Smooth muscle cell (in vitro differentiated cells): Measurements from ENCODE around the gene CCDC63. TPM values are rescaled to one million over a fixed set of nuclear protein-coding genes. Genes with fewer than 3 reads are reported as not detected.

Experiments
- DNase-seq: peaks from one replicate; lab custom pipeline; 2025; ENCODE audit not compliant: unreplicated experiment; lab: John Stamatoyannopoulos, UW
- H2AFZ ChIP-seq: fragments of 200-600 bp; sonication (generic); 2 replicates; pipeline ENCODE4 v1.6.0; 2016; ENCODE audit warnings: antibody characterized with exemption, low read depth, mild to moderate bottlenecking
- H3F3A ChIP-seq: fragments of 200-600 bp; sonication (generic); 2 replicates; pipeline ENCODE4 v1.6.0; 2017; ENCODE audit warnings: antibody characterized with exemption, low read depth
- H3K27ac ChIP-seq: fragments of 200-600 bp; sonication (generic); 2 replicates; pipeline ENCODE4 v1.5.1; 2016; ENCODE audit warnings: low read depth, mild to moderate bottlenecking
- H3K27me3 ChIP-seq: fragments of 200-600 bp; sonication (generic); 2 replicates; pipeline ENCODE4 v1.6.1; 2016; ENCODE audit warnings: low read depth, mild to moderate bottlenecking
- H3K36me3 ChIP-seq: fragments of 200-600 bp; sonication (generic); 2 replicates; pipeline ENCODE4 v1.5.1; 2016; ENCODE audit warnings: low read depth
- H3K4me1 ChIP-seq: fragments of 200-600 bp; sonication (generic); 2 replicates; pipeline ENCODE4 v1.5.1; 2016; ENCODE audit warnings: low read depth
- H3K4me2 ChIP-seq: fragments of 200-600 bp; sonication (generic); 2 replicates; pipeline ENCODE4 v1.6.0; 2016; ENCODE audit warnings: mild to moderate bottlenecking
- H3K4me3 ChIP-seq: fragments of 200-600 bp; sonication (generic); 2 replicates; pipeline ENCODE4 v1.5.1; 2016; ENCODE audit warnings: mild to moderate bottlenecking
- H3K79me2 ChIP-seq: fragments of 200-600 bp; sonication (generic); 2 replicates; pipeline ENCODE4 v1.6.0; 2016; ENCODE audit warnings: low read depth, mild to moderate bottlenecking
- H3K9ac ChIP-seq: fragments of 200-600 bp; sonication (generic); 2 replicates; pipeline ENCODE4 v1.6.0; 2016; ENCODE audit warnings: low read depth
- H3K9me3 ChIP-seq: fragments of 200-600 bp; sonication (generic); replicated peaks from 2 replicates; pipeline ENCODE4 v1.5.1; 2016; ENCODE audit warnings: low read depth
- H4K20me1 ChIP-seq: fragments of 200-600 bp; sonication (generic); 2 replicates; pipeline ENCODE4 v1.6.0; 2016; ENCODE audit warnings: low read depth
- CTCF ChIP-seq: fragments of 200-600 bp; sonication (generic); IDR thresholded peaks from 2 replicates; pipeline ENCODE4 v1.5.1; 2017; ENCODE audit warnings: borderline replicate concordance, mild to moderate bottlenecking, antibody characterized with exemption; ENCODE audit not compliant: insufficient read depth, poor library complexity, severe bottlenecking
- WGBS: methylation state at CpG from one replicate; pipeline ENCODE4 v1.1.7; 2016; ENCODE audit warnings: low lambda C conversion rate; 5-methylcytosine and 5-hydroxymethylcytosine counted together
- polyA plus RNA-seq: library from polyadenylated mRNA; unstranded; fragments of >200 nt; fragmentation: Nextera tagmentation; extraction: Ambion mirVana; gene quantifications from 2 replicates; pipeline ENCODE4 v1.2.1, GENCODE V29; 2016
- total RNA-seq: library from RNA; depleted of rRNA; stranded (reverse); fragments of >200 nt; gene quantifications from 2 replicates; pipeline ENCODE4 v1.2.3, GENCODE V29; 2014

The CCDC63 gene
- total and polyA plus RNA-seq, 2 experiments from 2014 or later = not detected

DNA sequence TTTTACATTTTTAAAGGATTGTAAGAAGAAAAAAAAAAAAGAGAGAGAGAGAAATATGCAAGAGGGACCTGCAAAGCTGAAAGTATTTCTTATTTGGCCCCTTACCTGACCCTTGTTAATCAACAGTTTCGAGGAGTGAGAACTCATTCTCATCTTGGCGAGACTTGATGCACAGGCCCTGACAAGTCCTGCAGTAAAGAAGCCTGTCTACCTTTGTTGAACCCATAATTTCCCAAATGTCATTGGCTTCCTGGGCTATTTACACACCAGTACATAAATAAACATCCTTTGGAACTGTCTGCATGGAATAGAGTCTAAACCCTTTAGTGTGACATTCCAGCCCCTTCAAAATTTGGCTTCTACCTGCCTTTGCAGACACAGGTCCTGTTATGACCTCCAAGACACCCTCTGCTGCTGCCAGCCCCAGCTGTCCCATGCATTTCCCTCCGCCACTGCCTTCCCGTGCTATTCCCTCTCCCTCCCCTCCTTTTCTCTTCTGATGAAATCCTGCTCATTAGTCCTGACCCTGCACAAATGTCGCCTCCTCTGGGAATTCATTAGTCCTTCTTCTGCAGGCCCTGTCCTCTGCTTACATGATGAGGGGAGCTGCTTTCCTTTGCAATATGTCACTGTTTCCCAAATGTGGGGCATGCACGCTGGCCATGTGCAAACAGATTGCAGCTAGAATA is 38.5 kb downstream of the CCDC63 start:
- no peaks in the 10 kb centered on the region for H3K4me1 ChIP-seq
- H4K20me1 ChIP-seq = no peaks in the 10 kb centered on the region
- H3F3A ChIP-seq = no peaks in the 10 kb centered on the region
- H3K4me2 ChIP-seq = no peak overlapping the region
- WGBS = 76% methylated on average over 6 of the region's 6 CpGs
- no peak overlapping the region for H3K27ac ChIP-seq
- no peaks in the 10 kb centered on the region for H3K79me2 ChIP-seq
- H3K36me3 ChIP-seq = no peaks in the 10 kb centered on the region
- H3K9me3 ChIP-seq = no peaks in the 10 kb centered on the region
- no peak for TF ChIP-seq CTCF
- H3K9ac ChIP-seq = no peak overlapping the region
- no peaks in the 10 kb centered on the region for H3K27me3 ChIP-seq
- no peak for DNase-seq
- no peak overlapping the region for H3K4me3 ChIP-seq
- no peak overlapping the region for H2AFZ ChIP-seq

DNA sequence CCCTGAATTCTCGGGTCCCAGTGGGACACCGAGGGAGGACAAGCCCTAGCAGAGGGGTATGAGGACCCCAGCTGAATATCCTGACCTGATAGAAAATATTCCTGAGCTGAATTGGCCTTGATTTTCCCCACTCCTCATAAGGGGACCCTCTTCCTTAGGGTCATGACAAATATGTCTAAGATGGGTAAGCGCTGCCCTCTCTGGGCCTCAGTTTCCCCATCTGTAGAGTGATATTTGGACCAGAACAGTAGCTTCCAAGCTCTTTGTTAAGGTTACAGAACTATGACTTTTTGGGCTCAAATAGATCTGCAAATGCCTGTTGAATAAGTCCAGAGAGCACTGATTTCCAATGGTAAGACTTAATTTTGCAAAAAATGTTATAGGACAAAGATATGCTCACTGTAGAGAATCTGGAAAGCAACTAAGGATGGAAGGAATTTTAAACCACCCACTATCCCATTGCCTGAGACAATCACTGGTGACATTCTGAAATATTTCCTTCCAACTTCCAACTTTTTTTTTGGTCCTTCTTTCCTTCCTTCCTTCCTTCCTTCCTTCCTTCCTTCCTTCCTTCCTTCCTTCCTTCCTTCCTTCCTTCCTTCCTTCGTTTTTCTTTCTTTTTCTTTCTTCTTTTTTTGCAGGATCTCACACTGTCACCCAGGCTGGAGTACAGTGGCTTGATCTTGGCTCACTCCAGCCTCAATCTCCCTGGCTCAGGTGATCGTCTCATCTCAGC is 41.6 kb downstream of the CCDC63 start:
- Histone ChIP-seq H3K4me1 (no peaks in the 10 kb centered on the region), H3F3A (no peaks in the 10 kb centered on the region), H2AFZ (peak overlapping the region; percentile 82), H3K79me2 (no peaks in the 10 kb centered on the region), H3K27ac (no peak overlapping the region), H3K9ac (no peak overlapping the region), H3K4me3 (no peak overlapping the region), H3K4me2 (peak overlapping the region; percentile 77), H4K20me1 (no peaks in the 10 kb centered on the region), H3K27me3 (no peaks in the 10 kb centered on the region), H3K9me3 (no peaks in the 10 kb centered on the region), H3K36me3 (no peaks in the 10 kb centered on the region)
- DNase-seq = no peak
- WGBS = 58% methylated on average over 4 of the region's 5 CpGs
- no peak for TF ChIP-seq CTCF

DNA sequence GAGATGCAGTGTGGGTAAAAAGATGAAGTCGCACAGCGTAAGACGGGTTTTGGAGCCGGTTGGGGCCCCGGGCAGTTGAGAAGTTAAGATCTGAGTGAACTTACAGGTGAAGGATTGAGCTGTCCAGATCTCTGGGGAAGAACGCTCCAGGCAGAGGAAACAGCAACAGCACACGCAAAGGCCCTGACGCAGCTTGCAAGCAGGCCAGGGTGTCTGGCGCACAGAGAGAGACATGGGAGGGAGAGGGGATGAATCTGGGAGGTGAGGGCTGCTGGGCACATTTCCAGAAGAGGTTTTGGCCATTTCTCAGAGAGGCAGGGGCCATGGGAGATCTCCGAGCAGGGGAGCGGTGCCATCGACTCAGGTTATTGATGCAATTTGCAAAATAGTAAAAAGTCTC is 42.6 kb downstream of the CCDC63 start:
- no peak overlapping the region for H3K4me3 ChIP-seq

More for the DNA sequence above, 42.6 kb downstream of the CCDC63 start:
- Histone ChIP-seq H2AFZ (no peak overlapping the region), H3K4me2 (no peak overlapping the region), H3K79me2 (no peaks in the 10 kb centered on the region), H3K27ac (no peak overlapping the region), H3K9me3 (no peaks in the 10 kb centered on the region), H3K36me3 (no peaks in the 10 kb centered on the region), H3K4me1 (no peaks in the 10 kb centered on the region), H3K9ac (no peak overlapping the region), H3K27me3 (no peaks in the 10 kb centered on the region), H4K20me1 (no peaks in the 10 kb centered on the region), H3F3A (no peaks in the 10 kb centered on the region)
- WGBS = 88% methylated on average over 12 of the region's 12 CpGs
- no peak for TF ChIP-seq CTCF
- no peak for DNase-seq
